Mucosa of descending colon (tissue), 3 donors: ENCODE data around the gene MSX1. TPM values are rescaled to one million over a fixed set of nuclear protein-coding genes. Genes with fewer than 3 reads are reported as not detected.

Experiments used
- ATAC-seq: fragments of 200-7000 bp; cut with Tn5 transposase; one replicate; pipeline ENCODE4 v1.9.1; 2020; ENCODE audit warnings: mild to moderate bottlenecking, moderate library complexity
- DNase-seq, 3 donors: peaks; one replicate each; pipeline ENCODE4 v3.0.0-alpha.2; 2020
- H3K36me3 ChIP-seq: fragments of 200-600 bp; one replicate; pipeline ENCODE4 v1.8.0; 2021; ENCODE audit warnings: low read depth, mild to moderate bottlenecking
- H3K4me1 ChIP-seq: fragments of 200-600 bp; one replicate; pipeline ENCODE4 v1.8.0; 2021; ENCODE audit warnings: low read depth, mild to moderate bottlenecking
- H3K4me3 ChIP-seq: fragments of 200-600 bp; one replicate; pipeline ENCODE4 v1.8.0; 2021; ENCODE audit warnings: mild to moderate bottlenecking
- H3K9me3 ChIP-seq: fragments of 200-600 bp; one replicate; pipeline ENCODE4 v1.8.0; 2021; ENCODE audit warnings: mild to moderate bottlenecking
- intact Hi-C, 2 donors: fragments of 100-400 bp; cut with DNase I in 1 of 2; cut with micrococcal nuclease in 1 of 2; formaldehyde crosslinking; loops; one replicate each; pipeline versions ENCODE4 v1.11.0 to v1.11.1; 2022; cut with DNase I, micrococcal nuclease
- total RNA-seq, 3 donors: library from RNA; stranded (reverse); fragmentation: NEBNext Ultra II Directional in 2 of 3; extraction: Animal tissue kit (Norgen Biotek cat#: 25700) in 2 of 3; gene quantifications; one replicate each; pipeline versions ENCODE4 v1.2.1 to v1.2.4, GENCODE V29; 2021 to 2023
- TF ChIP-seq, protein P1 (sequence below): fragments of 200-600 bp; IDR thresholded peaks from one replicate; pipeline ENCODE4 v1.8.0; 2022; ENCODE audit warnings: antibody characterized with exemption, mild to moderate bottlenecking
- donor health status: DM: no; HTN: no; CAD: no; lungs with moderate emphysema.
- donor health status: DM: no; HTN: no; CAD: no.
- donor health status: DM: no; HTN: yes; CAD: no.

MSX1 gene
- total RNA-seq, 3 donors from 2014 or later = 0.43 to 0.48 (median 0.44) TPM

DNA sequence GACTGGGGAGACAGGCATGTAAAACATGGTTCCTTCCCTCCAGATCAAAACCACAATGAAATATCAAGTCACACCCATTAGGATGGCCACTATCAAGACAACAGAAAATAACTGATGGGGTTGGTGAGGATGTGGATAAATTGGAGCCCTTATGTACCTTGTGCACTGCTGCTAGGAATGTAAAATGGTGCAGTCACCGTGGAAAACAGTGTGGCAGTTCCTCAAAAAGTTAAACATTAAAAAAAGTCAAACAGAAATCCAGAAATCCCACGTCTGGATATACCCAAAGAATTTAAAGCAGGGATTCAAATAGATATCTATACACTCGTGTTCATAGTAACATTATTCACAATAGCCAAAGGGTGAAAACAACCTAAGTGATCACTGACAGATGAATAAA, 35.2 kb upstream of the MSX1 start:
- Histone ChIP-seq H3K4me3 (no peak overlapping the region), H3K36me3 (no peaks in the 10 kb centered on the region), H3K9me3 (no peaks in the 10 kb centered on the region), H3K4me1 (no peaks in the 10 kb centered on the region)
- TF ChIP-seq, protein P1, sequence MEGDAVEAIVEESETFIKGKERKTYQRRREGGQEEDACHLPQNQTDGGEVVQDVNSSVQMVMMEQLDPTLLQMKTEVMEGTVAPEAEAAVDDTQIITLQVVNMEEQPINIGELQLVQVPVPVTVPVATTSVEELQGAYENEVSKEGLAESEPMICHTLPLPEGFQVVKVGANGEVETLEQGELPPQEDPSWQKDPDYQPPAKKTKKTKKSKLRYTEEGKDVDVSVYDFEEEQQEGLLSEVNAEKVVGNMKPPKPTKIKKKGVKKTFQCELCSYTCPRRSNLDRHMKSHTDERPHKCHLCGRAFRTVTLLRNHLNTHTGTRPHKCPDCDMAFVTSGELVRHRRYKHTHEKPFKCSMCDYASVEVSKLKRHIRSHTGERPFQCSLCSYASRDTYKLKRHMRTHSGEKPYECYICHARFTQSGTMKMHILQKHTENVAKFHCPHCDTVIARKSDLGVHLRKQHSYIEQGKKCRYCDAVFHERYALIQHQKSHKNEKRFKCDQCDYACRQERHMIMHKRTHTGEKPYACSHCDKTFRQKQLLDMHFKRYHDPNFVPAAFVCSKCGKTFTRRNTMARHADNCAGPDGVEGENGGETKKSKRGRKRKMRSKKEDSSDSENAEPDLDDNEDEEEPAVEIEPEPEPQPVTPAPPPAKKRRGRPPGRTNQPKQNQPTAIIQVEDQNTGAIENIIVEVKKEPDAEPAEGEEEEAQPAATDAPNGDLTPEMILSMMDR = no peak
- intact Hi-C loops = no loop called here
- DNase-seq (no peak), ATAC-seq (no peak)

DNA sequence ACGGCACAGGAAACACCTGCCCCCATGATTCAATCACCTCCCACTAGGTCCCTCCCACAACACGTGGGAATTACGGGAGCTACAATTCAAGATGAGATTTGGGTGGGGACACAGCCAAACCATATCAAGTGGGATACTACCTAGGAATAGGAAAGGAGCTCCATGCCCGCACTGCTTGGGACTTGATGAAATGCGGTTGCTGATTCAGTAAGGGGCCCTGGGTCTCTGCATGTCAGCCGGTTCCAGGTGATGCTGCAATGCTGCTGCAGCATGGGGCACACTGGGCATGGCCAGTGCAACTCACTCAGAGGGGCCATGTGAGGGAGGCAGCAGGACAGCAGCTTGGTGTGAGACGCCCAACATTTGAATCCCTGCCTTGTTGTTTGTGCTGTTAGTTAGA, 34.0 kb upstream of the MSX1 start:
- no peak for ATAC-seq
- no peak overlapping the region for H3K4me3 ChIP-seq
- DNase-seq = no peak
- H3K9me3 ChIP-seq = no peaks in the 10 kb centered on the region
- TF ChIP-seq, protein P1 = no peak
- no peaks in the 10 kb centered on the region for H3K4me1 ChIP-seq
- H3K36me3 ChIP-seq = no peaks in the 10 kb centered on the region
- intact Hi-C loops = no loop called here

DNA sequence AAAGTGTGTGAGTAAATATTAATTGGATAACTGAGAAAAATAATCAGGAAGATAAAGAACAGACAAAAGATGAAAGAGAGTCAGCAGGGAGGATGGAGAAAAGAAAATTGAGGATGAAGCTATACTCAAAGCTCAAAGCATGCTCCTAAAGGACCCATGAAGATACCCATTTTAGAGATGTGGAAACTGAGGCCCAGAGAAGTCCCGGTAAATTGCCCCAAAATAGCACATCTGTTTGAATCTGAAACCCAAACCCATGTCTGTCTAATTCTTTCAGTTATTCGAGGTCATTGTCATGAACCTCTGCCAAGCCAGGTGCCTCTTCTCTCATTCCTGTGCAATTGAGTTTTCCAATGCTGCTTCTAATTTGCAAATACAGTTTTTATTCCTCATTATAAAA, 29.6 kb upstream of the MSX1 start:
- ATAC-seq (no peak), DNase-seq (no peak)
- H3K9me3 ChIP-seq = no peaks in the 10 kb centered on the region
- no peaks in the 10 kb centered on the region for H3K36me3 ChIP-seq
- H3K4me1 ChIP-seq = no peaks in the 10 kb centered on the region
- intact Hi-C loops = no loop called here
- H3K4me3 ChIP-seq = no peak overlapping the region
- TF ChIP-seq, protein P1 = no peak

DNA sequence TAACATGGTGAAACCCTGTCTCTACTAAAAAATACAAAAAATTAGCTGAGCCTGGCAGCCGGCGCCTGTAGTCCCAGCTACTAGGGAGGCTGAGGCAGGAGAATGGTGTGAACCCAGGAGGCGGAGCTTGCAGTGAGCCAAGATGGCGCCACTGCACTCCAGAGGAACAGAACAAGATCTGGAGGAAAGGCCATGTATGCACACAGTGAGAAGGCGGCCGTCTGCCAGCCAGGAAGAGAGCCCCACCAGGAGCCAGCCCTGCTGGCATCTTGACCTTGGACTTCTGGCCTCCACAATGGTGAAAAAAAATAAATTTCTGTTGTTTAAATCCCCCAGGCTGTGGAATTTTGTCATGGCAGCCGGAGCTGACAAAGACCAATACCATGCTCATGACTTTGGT, 28.2 kb upstream of the MSX1 start:
- TF ChIP-seq, protein P1 = no peak
- no peak overlapping the region for H3K4me3 ChIP-seq
- no peak for DNase-seq
- ATAC-seq = no peak
- H3K4me1 ChIP-seq = no peaks in the 10 kb centered on the region
- H3K36me3 ChIP-seq = no peaks in the 10 kb centered on the region
- intact Hi-C loops = no loop called here
- H3K9me3 ChIP-seq = no peaks in the 10 kb centered on the region

DNA sequence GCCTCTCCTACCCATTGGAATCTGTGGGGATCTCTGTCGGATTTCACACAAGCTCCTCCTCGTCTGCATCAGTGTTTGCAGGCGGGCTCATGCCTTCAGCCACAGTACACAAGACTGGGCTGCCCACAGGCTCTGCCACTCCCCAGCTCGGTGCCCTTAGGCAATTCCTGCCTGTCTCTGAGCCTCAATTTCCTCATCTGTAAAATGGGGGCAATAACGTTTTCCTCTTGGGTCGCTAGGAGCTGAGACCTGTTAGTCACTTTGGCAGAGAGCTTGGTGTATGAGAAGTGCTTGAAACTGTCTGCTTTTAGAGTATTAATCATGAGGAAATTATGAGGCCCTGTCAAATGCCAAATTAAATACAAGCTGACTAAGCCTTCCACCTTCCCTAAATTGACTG, 27.6 kb upstream of the MSX1 start:
- TF ChIP-seq, protein P1 = no peak

DNA sequence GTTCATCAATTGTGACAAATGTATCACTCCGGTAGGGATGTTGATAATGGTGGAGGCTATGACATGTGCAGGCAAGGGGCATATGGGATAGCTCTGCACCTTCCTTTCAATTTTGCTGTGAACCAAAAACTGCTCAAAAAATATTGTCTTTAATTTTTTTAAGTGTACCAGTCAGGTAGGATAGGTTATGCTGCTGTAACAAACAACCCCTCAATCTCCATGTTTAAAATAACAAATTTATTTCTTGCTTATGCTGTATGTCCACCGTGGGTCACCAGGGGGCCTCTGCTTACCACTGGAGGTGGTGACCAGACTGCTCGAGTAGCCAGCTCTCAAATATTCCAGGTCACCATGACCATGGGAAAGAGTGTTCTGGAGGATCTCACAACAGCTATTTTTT, 23.4 kb upstream of the MSX1 start:
- intact Hi-C loops = no loop called here
- TF ChIP-seq, protein P1 = no peak
- ATAC-seq = no peak

More for the DNA sequence above, 27.6 kb upstream of the MSX1 start:
- no peaks in the 10 kb centered on the region for H3K4me1 ChIP-seq
- no peak for ATAC-seq
- intact Hi-C loops = no loop called here
- no peak overlapping the region for H3K4me3 ChIP-seq
- DNase-seq = no peak
- H3K36me3 ChIP-seq = no peaks in the 10 kb centered on the region
- H3K9me3 ChIP-seq = no peaks in the 10 kb centered on the region

More for the DNA sequence above, 23.4 kb upstream of the MSX1 start:
- Histone ChIP-seq H3K9me3 (no peaks in the 10 kb centered on the region), H3K4me1 (no peaks in the 10 kb centered on the region), H3K4me3 (no peak overlapping the region), H3K36me3 (no peaks in the 10 kb centered on the region)
- DNase-seq = no peak
